HG03025 (cell line): ENCODE data around the gene POLK.

ENCODE experiments used
- ATAC-seq: cut with Tn5 transposase; IDR thresholded peaks from one replicate; pipeline ENCODE4 v1.9.1; 2021; ENCODE audit warnings: mild to moderate bottlenecking, moderate library complexity; ENCODE audit not compliant: unreplicated experiment, low FRiP score

Gene POLK

DNA sequence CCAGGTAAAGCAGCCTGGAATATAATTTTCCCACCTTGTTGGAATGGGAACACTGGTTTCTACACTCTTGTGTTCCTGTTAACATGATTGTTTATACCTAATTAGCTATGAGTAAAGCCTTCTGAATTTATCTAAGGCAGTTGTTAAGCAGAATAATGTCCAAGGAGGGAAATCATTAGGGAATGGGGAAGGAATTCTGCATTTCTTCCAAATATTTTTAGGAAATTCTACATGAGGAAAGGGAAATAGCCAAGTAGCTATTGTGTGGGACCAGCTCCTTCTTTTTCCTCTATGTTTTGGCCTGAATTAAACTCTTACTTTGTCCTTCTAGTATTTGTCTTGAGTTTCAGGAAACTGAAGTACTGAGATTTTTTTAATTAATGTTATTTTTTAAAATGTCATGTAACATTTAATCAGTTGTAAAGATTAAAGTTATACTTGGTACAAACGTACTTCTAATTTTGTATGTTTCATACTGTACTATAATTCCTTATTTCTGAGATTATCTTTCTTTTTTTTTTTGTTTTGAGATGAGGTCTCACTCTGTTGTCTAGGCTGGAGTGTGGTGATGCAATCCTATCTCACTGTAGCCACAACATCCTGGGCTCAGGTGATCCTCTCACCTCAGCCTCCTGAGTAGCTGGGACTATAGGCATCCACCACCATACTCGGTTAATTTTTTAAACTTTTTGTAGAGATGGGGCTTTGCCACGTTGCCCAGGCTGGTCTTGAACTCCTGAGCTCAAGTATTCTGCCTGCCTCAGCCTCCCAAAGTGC is 128.0 kb downstream of the POLK start:
- no peak for ATAC-seq

DNA sequence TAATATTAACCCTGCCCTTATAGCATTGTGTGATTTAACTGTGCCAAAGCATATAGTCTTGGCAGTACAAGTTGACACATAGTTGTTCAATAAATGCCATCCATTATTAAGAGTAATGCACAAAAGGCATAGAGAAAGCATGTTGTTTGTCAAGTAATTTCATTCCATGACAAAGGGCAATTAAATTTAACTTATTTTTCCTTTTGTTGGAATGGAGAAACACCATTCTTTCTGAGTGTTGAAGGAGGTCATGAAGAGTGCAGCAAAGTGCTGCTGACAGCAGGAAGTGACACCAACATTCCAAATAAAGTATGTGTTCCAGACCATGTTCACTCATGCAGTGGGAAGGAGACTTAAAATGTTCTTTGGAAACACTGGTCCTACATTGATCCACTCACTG is 128.7 kb downstream of the POLK start:
- no peak for ATAC-seq

DNA sequence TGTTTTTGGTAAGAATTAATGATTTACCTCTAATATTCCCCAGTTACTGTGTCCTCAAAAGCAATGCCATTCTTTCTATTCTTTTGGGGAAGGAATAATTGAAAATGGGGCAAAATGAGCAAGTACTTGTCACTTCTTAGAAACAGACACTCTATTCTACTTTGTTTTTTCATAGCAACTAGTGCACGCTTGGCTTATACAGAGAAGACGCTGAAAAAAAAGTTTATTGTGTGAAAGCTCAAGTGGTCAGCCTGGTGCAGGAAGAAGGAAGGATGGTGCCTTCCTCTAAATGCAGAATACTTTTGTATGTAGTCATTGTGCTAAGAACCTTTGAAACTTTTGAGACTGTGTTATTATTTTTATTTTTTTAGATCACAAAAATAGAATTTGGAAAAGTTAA is 129.1 kb downstream of the POLK start:
- no peak for ATAC-seq

DNA sequence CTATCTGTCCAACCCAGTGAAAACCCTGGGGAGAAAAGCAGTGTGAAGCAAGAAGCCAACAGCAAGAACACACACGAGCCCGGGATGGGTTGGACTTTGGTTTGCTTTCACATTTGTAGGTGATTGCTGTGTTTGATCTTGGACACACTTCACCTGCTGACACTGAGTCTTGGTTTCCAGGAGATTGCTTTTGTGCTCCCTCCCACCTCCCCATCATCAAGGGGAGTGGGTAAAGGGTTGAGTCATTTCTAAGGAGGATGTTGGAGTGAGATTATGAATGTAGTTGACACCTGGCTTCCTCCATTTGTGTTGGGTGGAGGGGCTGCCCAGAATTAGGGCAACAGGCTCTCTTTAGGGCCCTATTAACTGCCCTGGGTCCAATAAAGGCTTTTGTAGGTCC is 137.0 kb downstream of the POLK start:
- no peak for ATAC-seq
